ENCODE results near the gene EXD2. TPM values are rescaled to one million over a fixed set of nuclear protein-coding genes. Genes with fewer than 3 reads are reported as not detected.
A peak's percentile ranks its signal among the peaks of the same experiment; 100 is the strongest.
"Not testable (repeated sequence)": the region's sequence is repeated elsewhere in the genome, so short reads cannot be mapped to it uniquely, and the experiment has no call there.

The EXD2 gene
- total RNA-seq, 3 donors from 2014 or later: 20.9 to 28.6 (median 27.2) TPM

GRCh38 chr14:69287098-69288010 lies 96.1 kb downstream of the EXD2 start:
- Histone ChIP-seq H3K4me1 (ENCODE audit: low read depth) (no peaks in the 10 kb centered on the region), H3K4me3 (no peak overlapping the region), H3K36me3 (ENCODE audit: low read depth) (no peaks in the 10 kb centered on the region), H3K9me3 (no peaks in the 10 kb centered on the region)
- TF ChIP-seq CTCF (IDR thresholded peaks at IDR 0.05): no peak
- DNase-seq: no peak
- ATAC-seq: no peak
- intact Hi-C loops (cut with DNase I, micrococcal nuclease): no loop called here

- peak in 1 of 3 donors; percentile 28 for DNase-seq
- peak; percentile 41 for ATAC-seq
- no peak for TF ChIP-seq CTCF (IDR thresholded peaks at IDR 0.05)
Observed at GRCh38 chr14:69288011-69288771, 96.9 kb downstream of the EXD2 start.

GRCh38 chr14:69288956-69289705 lies 97.8 kb downstream of the EXD2 start:
- ATAC-seq (no peak), DNase-seq (no peak)
- Histone ChIP-seq H3K36me3 (ENCODE audit: low read depth) (no peaks in the 10 kb centered on the region), H3K4me1 (ENCODE audit: low read depth) (no peaks in the 10 kb centered on the region), H3K4me3 (no peak overlapping the region), H3K9me3 (no peaks in the 10 kb centered on the region)
- intact Hi-C loops (cut with DNase I, micrococcal nuclease): no loop called here
- no peak for TF ChIP-seq CTCF (IDR thresholded peaks at IDR 0.05)

More at GRCh38 chr14:69288011-69288771, 96.9 kb downstream of the EXD2 start:
- no peaks in the 10 kb centered on the region for H3K4me1 ChIP-seq (ENCODE audit: low read depth)
- no peaks in the 10 kb centered on the region for H3K9me3 ChIP-seq
- intact Hi-C loops (cut with DNase I, micrococcal nuclease): no loop called here
- H3K4me3 ChIP-seq: no peak overlapping the region
- H3K36me3 ChIP-seq (ENCODE audit: low read depth): no peaks in the 10 kb centered on the region

GRCh38 chr14:69289811-69290520 lies 98.7 kb downstream of the EXD2 start:
- no peaks in the 10 kb centered on the region for H3K36me3 ChIP-seq (ENCODE audit: low read depth)
- intact Hi-C loops (cut with DNase I, micrococcal nuclease): no loop called here
- ATAC-seq: no peak
- TF ChIP-seq CTCF (IDR thresholded peaks at IDR 0.05): no peak
- H3K4me1 ChIP-seq (ENCODE audit: low read depth): no peaks in the 10 kb centered on the region
- H3K4me3 ChIP-seq: no peak overlapping the region
- no peaks in the 10 kb centered on the region for H3K9me3 ChIP-seq
- DNase-seq: no peak

- H3K36me3 ChIP-seq (ENCODE audit: low read depth); intact Hi-C loops (cut with DNase I, micrococcal nuclease); DNase-seq; H3K4me3 ChIP-seq; H3K9me3 ChIP-seq; ATAC-seq; H3K4me1 ChIP-seq (ENCODE audit: low read depth): not testable (repeated sequence)
Observed at GRCh38 chr14:69290881-69291280, 99.6 kb downstream of the EXD2 start.

All from mucosa of descending colon (tissue), 3 donors.